Stimulated activated CD4-positive, alpha-beta T cell treated with anti-CD3 and anti-CD28 coated beads, Interleukin-12 subunit alpha, Interleukin-12 subunit beta, amount 100 ng/mL, for 24 hours (primary cell): Measurements from ENCODE around the gene CERS3.

Source experiments
- DNase-seq, 2 experiments: peaks; one replicate each; pipeline ENCODE4 v3.0.0-alpha.2; 2020; ENCODE audit warnings: low read depth in 2 of 2

CERS3 gene

GRCh38 chr15:100529556-100529955, 806 bp upstream of the CERS3 start:
- DNase-seq = no peak

GRCh38 chr15:100526027-100526481, 2.7 kb downstream of the CERS3 start:
- DNase-seq = no peak

GRCh38 chr15:100525436-100525835, 3.3 kb downstream of the CERS3 start:
- no peak for DNase-seq

GRCh38 chr15:100524326-100524725, 4.4 kb downstream of the CERS3 start:
- DNase-seq = no peak

- DNase-seq = no peak
Measured at GRCh38 chr15:100521907-100522306, 6.8 kb downstream of the CERS3 start.

- DNase-seq = no peak
Measured at GRCh38 chr15:100520132-100520921, 8.4 kb downstream of the CERS3 start.

- DNase-seq = no peak
Measured at GRCh38 chr15:100517846-100518245, 10.9 kb downstream of the CERS3 start.

GRCh38 chr15:100516643-100517512, 11.9 kb downstream of the CERS3 start:
- DNase-seq = no peak

- DNase-seq = no peak
Measured at GRCh38 chr15:100515758-100516157, 13.0 kb downstream of the CERS3 start.

- DNase-seq = no peak
Measured at GRCh38 chr15:100508641-100509300, 20.0 kb downstream of the CERS3 start.

- DNase-seq = no peak
Measured at GRCh38 chr15:100502651-100503050, 26.1 kb downstream of the CERS3 start.

GRCh38 chr15:100501117-100501516, 27.6 kb downstream of the CERS3 start:
- DNase-seq = no peak

GRCh38 chr15:100500226-100500990, 28.3 kb downstream of the CERS3 start:
- DNase-seq = no peak

- DNase-seq = no peak
Measured at GRCh38 chr15:100495861-100496260, 32.9 kb downstream of the CERS3 start.

- DNase-seq = no peak
Measured at GRCh38 chr15:100493213-100493612, 35.5 kb downstream of the CERS3 start.

- DNase-seq = no peak
Measured at GRCh38 chr15:100484443-100484842, 44.3 kb downstream of the CERS3 start.

- no peak for DNase-seq
Measured at GRCh38 chr15:100483370-100483769, 45.4 kb downstream of the CERS3 start.

GRCh38 chr15:100476805-100477204, 51.9 kb downstream of the CERS3 start:
- DNase-seq = no peak

- DNase-seq = no peak
Measured at GRCh38 chr15:100472736-100473135, 56.0 kb downstream of the CERS3 start.

- no peak for DNase-seq
Measured at GRCh38 chr15:100471933-100472332, 56.8 kb downstream of the CERS3 start.

- DNase-seq = no peak
Measured at GRCh38 chr15:100468285-100468684, 60.5 kb downstream of the CERS3 start.

- no peak for DNase-seq
Measured at GRCh38 chr15:100466073-100466472, 62.7 kb downstream of the CERS3 start.
